ENCODE measurements around the gene ASIC1. TPM values are rescaled to one million over a fixed set of nuclear protein-coding genes. Genes with fewer than 3 reads are reported as not detected.

ASIC1 gene
- total and polyA plus RNA-seq, 2 of the 4 experiments (the other 2 are of a cell fraction) = 1.6 to 9.9 TPM

DNA sequence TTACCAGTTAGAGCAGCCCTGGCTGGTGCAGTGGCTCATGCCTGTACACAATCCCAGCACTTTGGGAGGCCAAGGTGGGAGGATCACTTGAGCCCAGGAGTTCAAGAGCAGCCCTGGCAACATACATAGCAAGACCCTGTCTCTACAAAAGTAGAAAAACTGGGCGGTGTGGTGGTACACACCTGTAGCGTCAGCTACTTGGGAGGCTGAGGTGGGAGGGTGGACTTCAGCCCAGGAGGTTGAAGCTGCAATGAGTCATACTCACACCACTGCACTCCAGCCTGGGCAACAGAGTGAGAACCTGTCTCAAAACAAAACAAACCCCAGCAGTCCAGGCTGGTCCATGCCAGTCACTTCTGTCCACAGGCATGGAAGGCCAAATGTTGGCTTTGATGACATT is 62.0 kb downstream of the ASIC1 start:
- ATAC-seq (ENCODE audit: low read depth) = no peak
- Histone ChIP-seq H2BK5ac (ENCODE audit: low read depth, low read length, poor library complexity, severe bottlenecking) (no peak overlapping the region), H3K23ac (ENCODE audit: low read depth, low read length) (no peak overlapping the region), H4K5ac (ENCODE audit: low read depth, low read length) (no peak overlapping the region), H3K79me1 (ENCODE audit: low read depth in 1 of 2, low read length in 2 of 2) (peaks cover 25 to 70% of the 10 kb centered on the region in 2 experiments), H3K36me3 (ENCODE audit: control insufficient read depth, insufficient read depth, low read length) (peaks cover 26% of the 10 kb centered on the region), H2BK120ac (ENCODE audit: low read depth, low read length) (no peak overlapping the region), H4K20me1 (ENCODE audit: insufficient read depth, low read length) (no peaks in the 10 kb centered on the region; the same call in 1 of the 2 replicates), H3K4me2 (ENCODE audit: low read depth, low read length) (no peak overlapping the region), H2BK15ac (ENCODE audit: low read depth, low read length) (no peak overlapping the region), H2BK20ac (ENCODE audit: low read depth, low read length) (no peak overlapping the region), H4K8ac (ENCODE audit: low read depth in 2 of 2, low read length in 2 of 2) (no peak overlapping the region), H3K14ac (replicated peaks; ENCODE audit: low read depth, low read length) (no peak overlapping the region), H2AK9ac (replicated peaks; ENCODE audit: low read depth, low read length, poor library complexity) (no peak overlapping the region), H2AFZ (replicated peaks; ENCODE audit: low read length, poor library complexity) (no peak overlapping the region), H3K27me3 (ENCODE audit: control insufficient read depth, insufficient read depth, low read length) (no peaks in the 10 kb centered on the region), H3K9me1 (ENCODE audit: insufficient read depth, low read length) (peaks cover 9% of the 10 kb centered on the region; the same call in 1 of the 2 replicates), H3K4ac (ENCODE audit: low read depth, low read length) (no peak overlapping the region), H3K56ac (ENCODE audit: extremely low read depth, insufficient read depth, low read length) (no peak overlapping the region), H3K4me3 (ENCODE audit: insufficient read depth, low read depth, low read length) (no peak overlapping the region), H3K9me3 (ENCODE audit: control insufficient read depth, insufficient read depth, low read length) (no peaks in the 10 kb centered on the region), H3K9ac (ENCODE audit: low read depth, low read length) (no peak overlapping the region), H2AK5ac (ENCODE audit: low read depth, low read length) (no peak overlapping the region), H4K91ac (ENCODE audit: insufficient read depth, low read depth, low read length) (no peak overlapping the region), H3K4me1 (ENCODE audit: control insufficient read depth, insufficient read depth, low read length) (no peaks in the 10 kb centered on the region), H3K27ac (ENCODE audit: insufficient read depth, low read length) (no peak overlapping the region), H3K18ac (ENCODE audit: low read depth, low read length) (no peak overlapping the region)
- dilution Hi-C loops (cut with HindIII; ENCODE audit: low sequenced_read_pairs, unreplicated experiment) = no loop called here
- intact Hi-C loops (cut with micrococcal nuclease) = no loop called here
- BruUV-seq (replicated peaks) = no TSS peak
- in situ Hi-C loops (cut with MboI; ENCODE audit: low sequenced_read_pairs) = no loop called here
- no CpG with 5 or more reads among the region's 2 CpGs for WGBS, 2 experiments (ENCODE audit: extremely low coverage in 2 of 2, insufficient read length in 1 of 2)
- TF ChIP-seq RFX5 (IDR thresholded peaks at IDR 0.05; ENCODE audit: low read depth, low read length) (no peak), CEBPB (IDR thresholded peaks at IDR 0.05; ENCODE audit: low read depth, low read length) (no peak), POLR2A (IDR thresholded peaks at IDR 0.05; ENCODE audit: low read depth, low read length) (no peak), CHD1 (IDR thresholded peaks at IDR 0.05; ENCODE audit: low read depth, low read length) (no peak), SMC3 (IDR thresholded peaks at IDR 0.05; ENCODE audit: low read depth, low read length) (no peak), MXI1 (IDR thresholded peaks at IDR 0.05; ENCODE audit: borderline replicate concordance, low read depth, low read length) (no peak), MAZ (IDR thresholded peaks at IDR 0.05; ENCODE audit: borderline replicate concordance, low read depth, low read length) (no peak), NFE2L2 (IDR thresholded peaks at IDR 0.05; ENCODE audit: low read depth, low read length) (no peak), BHLHE40 (IDR thresholded peaks at IDR 0.05; ENCODE audit: low read depth, low read length) (no peak), RAD21 (IDR thresholded peaks at IDR 0.05; ENCODE audit: low read length) (no peak), RCOR1 (IDR thresholded peaks at IDR 0.05; ENCODE audit: insufficient replicate concordance, low read length) (no peak), MAFK (IDR thresholded peaks at IDR 0.05; ENCODE audit: low read depth, low read length) (no peak), FOS (IDR thresholded peaks at IDR 0.05; ENCODE audit: low read depth, low read length) (no peak)
- TF ChIP-seq, protein P1, sequence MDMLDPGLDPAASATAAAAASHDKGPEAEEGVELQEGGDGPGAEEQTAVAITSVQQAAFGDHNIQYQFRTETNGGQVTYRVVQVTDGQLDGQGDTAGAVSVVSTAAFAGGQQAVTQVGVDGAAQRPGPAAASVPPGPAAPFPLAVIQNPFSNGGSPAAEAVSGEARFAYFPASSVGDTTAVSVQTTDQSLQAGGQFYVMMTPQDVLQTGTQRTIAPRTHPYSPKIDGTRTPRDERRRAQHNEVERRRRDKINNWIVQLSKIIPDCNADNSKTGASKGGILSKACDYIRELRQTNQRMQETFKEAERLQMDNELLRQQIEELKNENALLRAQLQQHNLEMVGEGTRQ (IDR thresholded peaks at IDR 0.05; ENCODE audit: low read depth, low read length) = no peak
- DNase-seq = no peak
- ChIA-PET CTCF (interaction anchor here (0.6 to 1.2 kb wide), 2 partner anchors 8 to 115 kb away, joined by 3 read pairs; no protein-coding TSS in a partner anchor), POLR2A (ENCODE audit: unreplicated experiment) (no interaction called here)

All from IMR-90 (cell line).